ENCODE measurements around the gene TRAPPC12. TPM values are rescaled to one million over a fixed set of nuclear protein-coding genes. Genes with fewer than 3 reads are reported as not detected.
"Not testable (repeated sequence)": the region's sequence is repeated elsewhere in the genome, so short reads cannot be mapped to it uniquely, and the experiment has no call there.

Gene TRAPPC12
- total RNA-seq, 2 donors from 2014 or later: 98.2 to 103 TPM

DNA sequence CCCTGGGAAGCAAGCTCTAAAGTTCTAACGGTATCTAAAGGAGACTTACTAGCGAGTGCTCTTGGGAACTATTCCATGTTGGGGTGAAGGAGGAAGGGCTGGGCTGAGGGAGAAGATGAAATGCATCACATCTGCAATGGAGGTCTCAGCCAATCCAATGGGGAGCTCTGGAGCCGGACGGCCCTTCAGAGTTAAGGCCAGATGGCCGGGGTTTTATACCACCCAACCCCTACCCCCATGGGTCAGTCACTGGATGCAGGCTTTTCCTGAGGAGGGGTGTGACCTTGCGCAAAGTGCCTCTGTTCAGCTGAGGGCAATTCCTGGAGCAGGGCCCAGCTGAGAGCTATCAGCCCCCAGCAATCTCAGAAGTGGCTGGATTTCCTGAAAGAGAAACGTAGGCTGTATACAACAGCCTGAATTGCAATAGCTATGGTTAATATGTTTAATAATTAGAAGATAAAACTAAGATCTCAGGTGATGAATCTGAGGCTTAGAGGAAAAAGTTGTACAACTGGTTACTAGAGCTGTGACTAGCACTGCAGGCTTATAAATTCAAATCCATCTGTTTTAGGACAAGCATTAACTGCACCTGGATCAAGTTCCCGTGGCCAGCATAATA, 23.4 kb upstream of the TRAPPC12 start:
- TF ChIP-seq, protein P1, sequence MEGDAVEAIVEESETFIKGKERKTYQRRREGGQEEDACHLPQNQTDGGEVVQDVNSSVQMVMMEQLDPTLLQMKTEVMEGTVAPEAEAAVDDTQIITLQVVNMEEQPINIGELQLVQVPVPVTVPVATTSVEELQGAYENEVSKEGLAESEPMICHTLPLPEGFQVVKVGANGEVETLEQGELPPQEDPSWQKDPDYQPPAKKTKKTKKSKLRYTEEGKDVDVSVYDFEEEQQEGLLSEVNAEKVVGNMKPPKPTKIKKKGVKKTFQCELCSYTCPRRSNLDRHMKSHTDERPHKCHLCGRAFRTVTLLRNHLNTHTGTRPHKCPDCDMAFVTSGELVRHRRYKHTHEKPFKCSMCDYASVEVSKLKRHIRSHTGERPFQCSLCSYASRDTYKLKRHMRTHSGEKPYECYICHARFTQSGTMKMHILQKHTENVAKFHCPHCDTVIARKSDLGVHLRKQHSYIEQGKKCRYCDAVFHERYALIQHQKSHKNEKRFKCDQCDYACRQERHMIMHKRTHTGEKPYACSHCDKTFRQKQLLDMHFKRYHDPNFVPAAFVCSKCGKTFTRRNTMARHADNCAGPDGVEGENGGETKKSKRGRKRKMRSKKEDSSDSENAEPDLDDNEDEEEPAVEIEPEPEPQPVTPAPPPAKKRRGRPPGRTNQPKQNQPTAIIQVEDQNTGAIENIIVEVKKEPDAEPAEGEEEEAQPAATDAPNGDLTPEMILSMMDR (conservative IDR thresholded peaks at IDR 0.05): no peak
- Histone ChIP-seq H3K9ac (ENCODE audit: extremely low read depth, low read length, poor library complexity, severe bottlenecking) (no peak overlapping the region), H3K27me3 (ENCODE audit: control insufficient read depth, insufficient read depth, low read length, poor library complexity, severe bottlenecking) (no peaks in the 10 kb centered on the region), H3K4me3 (ENCODE audit: low read length) (no peak overlapping the region), H3K4me1 (ENCODE audit: control insufficient read depth, insufficient read depth, low read length) (no peaks in the 10 kb centered on the region), H3K36me3 (ENCODE audit: control insufficient read depth, insufficient read depth, low read length) (peaks cover 21% of the 10 kb centered on the region), H3K9me3 (ENCODE audit: control insufficient read depth, low read length) (peaks cover 7% of the 10 kb centered on the region), H3K27ac (ENCODE audit: low read depth, low read length) (no peak overlapping the region)
- Mint-ChIP-seq H3K36me3 (ENCODE audit: low read depth) (peaks cover 25% of the 10 kb centered on the region), H3K4me1 (peaks cover 7% of the 10 kb centered on the region), H3K9me3 (no peaks in the 10 kb centered on the region), H3K27me3 (ENCODE audit: insufficient read depth) (no peaks in the 10 kb centered on the region), H3K27ac (peak overlapping the region; percentile 6), H3K4me3 (no peak overlapping the region)
- no peak for DNase-seq
- 93 to 97% methylated on average over 5 to 8 of the region's 8 CpGs for WGBS, 2 experiments (ENCODE audit: insufficient coverage in 1 of 2, insufficient read length in 1 of 2)

DNA sequence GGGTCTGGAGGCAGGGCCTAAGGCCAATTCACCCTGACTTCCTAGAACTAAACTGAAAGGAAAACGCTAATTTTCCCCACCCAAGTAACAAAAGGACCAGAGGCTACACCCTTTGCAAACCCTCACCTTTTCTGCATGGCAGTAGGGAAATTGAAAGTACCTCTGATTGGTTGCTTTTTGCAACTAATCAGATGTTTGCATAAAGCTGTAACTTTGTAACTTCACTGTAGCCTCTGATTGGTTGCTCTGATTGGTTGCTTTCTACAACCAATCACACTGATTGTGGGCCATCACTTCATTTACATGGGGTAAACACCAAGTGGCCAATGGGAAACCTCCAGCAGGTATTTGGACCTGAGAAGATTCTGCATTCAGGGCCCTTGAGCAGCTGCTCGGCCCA, 22.7 kb upstream of the TRAPPC12 start:
- H3K4me1 Mint-ChIP-seq: peaks cover 11% of the 10 kb centered on the region
- H3K4me3 ChIP-seq (ENCODE audit: low read length): no peak overlapping the region
- H3K4me3 Mint-ChIP-seq: no peak overlapping the region
- no peaks in the 10 kb centered on the region for H3K4me1 ChIP-seq (ENCODE audit: control insufficient read depth, insufficient read depth, low read length)
- H3K27ac ChIP-seq (ENCODE audit: low read depth, low read length): no peak overlapping the region
- peaks cover 16% of the 10 kb centered on the region for H3K36me3 ChIP-seq (ENCODE audit: control insufficient read depth, insufficient read depth, low read length)
- TF ChIP-seq, protein P1 (conservative IDR thresholded peaks at IDR 0.05): no peak
- H3K27me3 Mint-ChIP-seq (ENCODE audit: insufficient read depth): no peaks in the 10 kb centered on the region
- peaks cover 21% of the 10 kb centered on the region for H3K36me3 Mint-ChIP-seq (ENCODE audit: low read depth)
- H3K9me3 Mint-ChIP-seq: no peaks in the 10 kb centered on the region
- 79% methylated on average over 2 of the region's 2 CpGs; no CpG with 5 or more reads in 1 of the 2 experiments for WGBS, 2 experiments (ENCODE audit: insufficient coverage in 1 of 2, insufficient read length in 1 of 2)
- H3K27ac Mint-ChIP-seq: peak overlapping the region; percentile 6
- H3K9me3 ChIP-seq (ENCODE audit: control insufficient read depth, low read length): peaks cover 7% of the 10 kb centered on the region
- H3K27me3 ChIP-seq (ENCODE audit: control insufficient read depth, insufficient read depth, low read length, poor library complexity, severe bottlenecking): no peaks in the 10 kb centered on the region
- DNase-seq: no peak
- H3K9ac ChIP-seq (ENCODE audit: extremely low read depth, low read length, poor library complexity, severe bottlenecking): no peak overlapping the region

DNA sequence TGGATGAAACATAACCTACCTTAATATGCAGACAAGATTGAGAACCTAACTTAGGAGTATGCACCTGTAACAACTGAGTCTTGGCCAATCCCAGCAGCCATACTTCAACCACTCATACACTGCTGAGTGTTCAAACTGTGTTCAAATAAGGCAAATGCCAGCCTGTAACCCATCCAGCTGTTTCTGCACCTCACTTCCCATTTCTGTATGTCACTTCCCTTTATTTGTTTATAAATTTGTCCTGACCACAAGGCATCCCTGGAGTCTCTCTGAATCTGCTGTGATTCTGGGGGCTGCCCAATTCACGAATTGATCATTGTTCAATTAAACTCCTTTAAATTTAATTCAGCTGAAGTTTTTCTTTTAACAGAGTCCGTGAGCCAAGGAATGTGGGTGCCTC, 22.0 kb upstream of the TRAPPC12 start:
- not testable (repeated sequence) for H3K4me1 ChIP-seq (ENCODE audit: control insufficient read depth, insufficient read depth, low read length); H3K9me3 ChIP-seq (ENCODE audit: control insufficient read depth, low read length); H3K27ac Mint-ChIP-seq; DNase-seq; H3K27me3 ChIP-seq (ENCODE audit: control insufficient read depth, insufficient read depth, low read length, poor library complexity, severe bottlenecking); H3K9me3 Mint-ChIP-seq; H3K27me3 Mint-ChIP-seq (ENCODE audit: insufficient read depth); H3K27ac ChIP-seq (ENCODE audit: low read depth, low read length); H3K9ac ChIP-seq (ENCODE audit: extremely low read depth, low read length, poor library complexity, severe bottlenecking); H3K4me3 Mint-ChIP-seq; H3K4me3 ChIP-seq (ENCODE audit: low read length)
- peaks cover 16% of the 10 kb centered on the region for H3K36me3 ChIP-seq (ENCODE audit: control insufficient read depth, insufficient read depth, low read length)
- Mint-ChIP-seq H3K36me3 (ENCODE audit: low read depth) (peaks cover 18% of the 10 kb centered on the region), H3K4me1 (peaks cover 11% of the 10 kb centered on the region)
- 85 to 100% methylated on average over 2 of the region's 2 CpGs for WGBS, 2 experiments (ENCODE audit: insufficient coverage in 1 of 2, insufficient read length in 1 of 2)

DNA sequence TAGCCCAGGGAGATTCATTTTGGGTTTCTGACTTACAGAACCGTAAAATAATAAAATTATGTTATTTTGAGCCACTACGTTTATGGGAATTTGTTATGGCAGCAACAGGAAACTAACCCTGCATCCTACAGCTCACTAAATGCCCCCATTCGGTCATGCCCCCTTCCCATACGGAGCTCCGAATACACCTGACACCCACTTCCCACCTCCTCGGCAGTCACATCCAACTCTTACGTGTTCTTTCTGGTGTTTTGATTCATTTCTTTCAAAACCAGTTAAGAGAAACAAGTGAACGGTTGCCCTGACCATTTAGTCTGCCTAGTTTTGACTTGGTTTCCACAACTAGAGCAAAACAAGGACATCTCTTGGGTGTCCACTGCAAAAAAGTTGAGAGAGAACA, 21.6 kb upstream of the TRAPPC12 start:
- no peak overlapping the region for H3K4me3 Mint-ChIP-seq
- H3K27me3 Mint-ChIP-seq (ENCODE audit: insufficient read depth): no peaks in the 10 kb centered on the region
- H3K4me1 Mint-ChIP-seq: peaks cover 11% of the 10 kb centered on the region
- H3K27ac Mint-ChIP-seq: no peak overlapping the region
- Histone ChIP-seq H3K9me3 (ENCODE audit: control insufficient read depth, low read length) (no peaks in the 10 kb centered on the region), H3K27ac (ENCODE audit: low read depth, low read length) (no peak overlapping the region), H3K9ac (ENCODE audit: extremely low read depth, low read length, poor library complexity, severe bottlenecking) (no peak overlapping the region), H3K27me3 (ENCODE audit: control insufficient read depth, insufficient read depth, low read length, poor library complexity, severe bottlenecking) (no peaks in the 10 kb centered on the region), H3K36me3 (ENCODE audit: control insufficient read depth, insufficient read depth, low read length) (peaks cover 15% of the 10 kb centered on the region), H3K4me3 (ENCODE audit: low read length) (no peak overlapping the region), H3K4me1 (ENCODE audit: control insufficient read depth, insufficient read depth, low read length) (no peaks in the 10 kb centered on the region)
- 92 to 95% methylated on average over 7 to 8 of the region's 8 CpGs for WGBS, 2 experiments (ENCODE audit: insufficient coverage in 1 of 2, insufficient read length in 1 of 2)
- TF ChIP-seq, protein P1 (conservative IDR thresholded peaks at IDR 0.05): no peak
- DNase-seq: no peak
- peaks cover 13% of the 10 kb centered on the region for H3K36me3 Mint-ChIP-seq (ENCODE audit: low read depth)
- H3K9me3 Mint-ChIP-seq: no peaks in the 10 kb centered on the region
